SK-N-SH (cell line): ENCODE measurements around the gene IQCK.

Experiments used
- CHD2 ChIP-seq: fragments of 150-350 bp; IDR thresholded peaks from 2 replicates; pipeline ENCODE4 v1.6.1; 2018; ENCODE audit warnings: low read length; ENCODE audit not compliant: partially characterized antibody
- FOXM1 ChIP-seq: IDR thresholded peaks from 2 replicates; pipeline ENCODE4 v1.4.0; 2012; ENCODE audit warnings: low read depth, mild to moderate bottlenecking
- JUND ChIP-seq: IDR thresholded peaks from 2 replicates; pipeline ENCODE4 v1.4.0; 2012
- NFIC ChIP-seq: IDR thresholded peaks from 2 replicates; pipeline ENCODE4 v1.4.0; 2012; ENCODE audit warnings: borderline replicate concordance
- POLR2AphosphoS5 ChIP-seq: IDR thresholded peaks from 2 replicates; pipeline ENCODE4 v1.6.1; 2012; ENCODE audit warnings: low read depth, low read length
- RXRA ChIP-seq: IDR thresholded peaks from 2 replicates; pipeline ENCODE4 v1.4.0; 2012; ENCODE audit warnings: low read depth, mild to moderate bottlenecking, borderline replicate concordance
- TEAD4 ChIP-seq: IDR thresholded peaks from 2 replicates; pipeline ENCODE4 v1.4.0; 2012; ENCODE audit warnings: mild to moderate bottlenecking, borderline replicate concordance; ENCODE audit not compliant: insufficient read depth
- YY1 ChIP-seq: IDR thresholded peaks from 2 replicates; pipeline ENCODE4 v1.4.0; 2012; ENCODE audit warnings: low read depth, mild to moderate bottlenecking
- TF ChIP-seq, protein P1 (sequence below): fragments of 200-600 bp; sonication (generic); IDR thresholded peaks from 2 replicates; pipeline ENCODE4 v1.6.1; 2017; ENCODE audit warnings: antibody characterized with exemption, mild to moderate bottlenecking, moderate library complexity
- TF ChIP-seq, protein P2 (sequence below): IDR thresholded peaks from 2 replicates; pipeline ENCODE4 v1.6.1; 2012; ENCODE audit warnings: mild to moderate bottlenecking, low read depth, low read length, moderate library complexity
- TF ChIP-seq, protein P3 (sequence below): IDR thresholded peaks from 2 replicates; pipeline ENCODE4 v1.4.0; 2012; ENCODE audit warnings: low read depth, borderline replicate concordance

DNA sequence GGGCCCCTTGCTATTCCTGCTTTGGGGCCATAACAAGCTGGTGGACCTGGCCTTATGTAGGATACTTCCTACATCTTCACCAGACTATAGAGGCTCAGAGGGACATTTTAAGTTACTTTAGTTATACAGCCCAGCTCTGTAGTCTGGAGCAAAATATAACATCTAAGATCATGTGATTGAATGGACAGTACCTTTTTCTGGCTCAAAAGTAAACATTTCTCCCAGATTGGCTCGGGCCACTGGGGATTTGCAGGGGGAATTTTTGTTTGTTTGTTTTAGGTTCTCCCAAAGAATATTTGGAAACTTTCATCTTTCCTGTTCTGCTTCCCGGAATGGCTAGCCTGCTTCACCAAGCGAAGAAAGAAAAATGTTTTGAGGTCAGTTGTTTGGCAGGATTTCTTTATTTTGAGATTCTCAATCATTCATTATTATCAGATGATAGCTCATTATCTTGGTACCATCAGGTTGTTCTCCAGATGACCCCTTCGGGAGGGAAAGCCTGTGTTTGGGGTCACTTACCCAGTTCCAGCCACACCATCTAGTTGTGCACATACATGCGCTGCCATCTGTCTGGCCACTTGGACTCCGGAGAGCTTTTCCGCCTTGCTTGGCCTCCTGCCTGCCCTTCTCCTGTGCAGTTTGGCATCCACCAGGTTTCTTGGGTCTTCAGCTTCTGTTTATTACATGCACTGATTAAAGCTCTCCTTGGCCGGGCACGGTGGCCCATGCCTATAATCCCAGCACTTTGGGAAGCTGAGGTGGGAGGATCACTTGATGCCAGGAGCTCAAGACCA, 17.2 kb downstream of the IQCK start:
- TF ChIP-seq RXRA: no peak
- no peak for TF ChIP-seq CHD2
- TF ChIP-seq, protein P1, sequence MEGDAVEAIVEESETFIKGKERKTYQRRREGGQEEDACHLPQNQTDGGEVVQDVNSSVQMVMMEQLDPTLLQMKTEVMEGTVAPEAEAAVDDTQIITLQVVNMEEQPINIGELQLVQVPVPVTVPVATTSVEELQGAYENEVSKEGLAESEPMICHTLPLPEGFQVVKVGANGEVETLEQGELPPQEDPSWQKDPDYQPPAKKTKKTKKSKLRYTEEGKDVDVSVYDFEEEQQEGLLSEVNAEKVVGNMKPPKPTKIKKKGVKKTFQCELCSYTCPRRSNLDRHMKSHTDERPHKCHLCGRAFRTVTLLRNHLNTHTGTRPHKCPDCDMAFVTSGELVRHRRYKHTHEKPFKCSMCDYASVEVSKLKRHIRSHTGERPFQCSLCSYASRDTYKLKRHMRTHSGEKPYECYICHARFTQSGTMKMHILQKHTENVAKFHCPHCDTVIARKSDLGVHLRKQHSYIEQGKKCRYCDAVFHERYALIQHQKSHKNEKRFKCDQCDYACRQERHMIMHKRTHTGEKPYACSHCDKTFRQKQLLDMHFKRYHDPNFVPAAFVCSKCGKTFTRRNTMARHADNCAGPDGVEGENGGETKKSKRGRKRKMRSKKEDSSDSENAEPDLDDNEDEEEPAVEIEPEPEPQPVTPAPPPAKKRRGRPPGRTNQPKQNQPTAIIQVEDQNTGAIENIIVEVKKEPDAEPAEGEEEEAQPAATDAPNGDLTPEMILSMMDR: no peak
- TF ChIP-seq TEAD4: no peak
- no peak for TF ChIP-seq YY1
- TF ChIP-seq NFIC: no peak
- no peak for TF ChIP-seq POLR2AphosphoS5
- TF ChIP-seq FOXM1: no peak
- TF ChIP-seq, protein P2, sequence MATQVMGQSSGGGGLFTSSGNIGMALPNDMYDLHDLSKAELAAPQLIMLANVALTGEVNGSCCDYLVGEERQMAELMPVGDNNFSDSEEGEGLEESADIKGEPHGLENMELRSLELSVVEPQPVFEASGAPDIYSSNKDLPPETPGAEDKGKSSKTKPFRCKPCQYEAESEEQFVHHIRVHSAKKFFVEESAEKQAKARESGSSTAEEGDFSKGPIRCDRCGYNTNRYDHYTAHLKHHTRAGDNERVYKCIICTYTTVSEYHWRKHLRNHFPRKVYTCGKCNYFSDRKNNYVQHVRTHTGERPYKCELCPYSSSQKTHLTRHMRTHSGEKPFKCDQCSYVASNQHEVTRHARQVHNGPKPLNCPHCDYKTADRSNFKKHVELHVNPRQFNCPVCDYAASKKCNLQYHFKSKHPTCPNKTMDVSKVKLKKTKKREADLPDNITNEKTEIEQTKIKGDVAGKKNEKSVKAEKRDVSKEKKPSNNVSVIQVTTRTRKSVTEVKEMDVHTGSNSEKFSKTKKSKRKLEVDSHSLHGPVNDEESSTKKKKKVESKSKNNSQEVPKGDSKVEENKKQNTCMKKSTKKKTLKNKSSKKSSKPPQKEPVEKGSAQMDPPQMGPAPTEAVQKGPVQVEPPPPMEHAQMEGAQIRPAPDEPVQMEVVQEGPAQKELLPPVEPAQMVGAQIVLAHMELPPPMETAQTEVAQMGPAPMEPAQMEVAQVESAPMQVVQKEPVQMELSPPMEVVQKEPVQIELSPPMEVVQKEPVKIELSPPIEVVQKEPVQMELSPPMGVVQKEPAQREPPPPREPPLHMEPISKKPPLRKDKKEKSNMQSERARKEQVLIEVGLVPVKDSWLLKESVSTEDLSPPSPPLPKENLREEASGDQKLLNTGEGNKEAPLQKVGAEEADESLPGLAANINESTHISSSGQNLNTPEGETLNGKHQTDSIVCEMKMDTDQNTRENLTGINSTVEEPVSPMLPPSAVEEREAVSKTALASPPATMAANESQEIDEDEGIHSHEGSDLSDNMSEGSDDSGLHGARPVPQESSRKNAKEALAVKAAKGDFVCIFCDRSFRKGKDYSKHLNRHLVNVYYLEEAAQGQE: no peak
- TF ChIP-seq JUND: no peak
- TF ChIP-seq, protein P3, sequence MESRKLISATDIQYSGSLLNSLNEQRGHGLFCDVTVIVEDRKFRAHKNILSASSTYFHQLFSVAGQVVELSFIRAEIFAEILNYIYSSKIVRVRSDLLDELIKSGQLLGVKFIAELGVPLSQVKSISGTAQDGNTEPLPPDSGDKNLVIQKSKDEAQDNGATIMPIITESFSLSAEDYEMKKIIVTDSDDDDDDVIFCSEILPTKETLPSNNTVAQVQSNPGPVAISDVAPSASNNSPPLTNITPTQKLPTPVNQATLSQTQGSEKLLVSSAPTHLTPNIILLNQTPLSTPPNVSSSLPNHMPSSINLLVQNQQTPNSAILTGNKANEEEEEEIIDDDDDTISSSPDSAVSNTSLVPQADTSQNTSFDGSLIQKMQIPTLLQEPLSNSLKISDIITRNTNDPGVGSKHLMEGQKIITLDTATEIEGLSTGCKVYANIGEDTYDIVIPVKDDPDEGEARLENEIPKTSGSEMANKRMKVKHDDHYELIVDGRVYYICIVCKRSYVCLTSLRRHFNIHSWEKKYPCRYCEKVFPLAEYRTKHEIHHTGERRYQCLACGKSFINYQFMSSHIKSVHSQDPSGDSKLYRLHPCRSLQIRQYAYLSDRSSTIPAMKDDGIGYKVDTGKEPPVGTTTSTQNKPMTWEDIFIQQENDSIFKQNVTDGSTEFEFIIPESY: no peak
